HEK293 (cell line): ENCODE results near the gene P2RY11.
A peak's percentile ranks its signal among the peaks of the same experiment; 100 is the strongest.

Experiments used
- CTCF ChIA-PET: fragments of 350-600 bp; formaldehyde crosslinking; extraction: SDS; loops from one replicate; lab custom pipeline; 2021; ENCODE audit warnings: antibody characterized with exemption; lab: Yijun Ruan, JAX
- POLR2A ChIA-PET: fragments of 300-600 bp; formaldehyde crosslinking; extraction: SDS; loops from one replicate; lab custom pipeline; 2020; ENCODE audit warnings: antibody characterized with exemption, inconsistent platforms; lab: Yijun Ruan, JAX
- H3K27ac ChIP-seq: fragments of 200-500 bp; sonication (Bioruptor generic); 2 replicates; pipeline ENCODE4 v1.5.1; 2014; ENCODE audit warnings: low read depth, low read length, control low read depth, inconsistent platforms; ENCODE audit errors: extremely low read depth
- H3K36me3 ChIP-seq, 2 experiments: fragments of 200-500 bp in 1 of 2; sonication (Bioruptor generic) in 1 of 2; 1 replicate in 1 of 2; 2 replicates in 1 of 2; pipeline ENCODE4 v1.5.1; 2014 to 2017; ENCODE audit warnings: inconsistent platforms in 2 of 2, low read length in 2 of 2; ENCODE audit not compliant: control insufficient read depth in 2 of 2, insufficient read depth in 1 of 2
- H3K4me1 ChIP-seq: fragments of 200-500 bp; sonication (Bioruptor generic); 2 replicates; pipeline ENCODE4 v1.5.1; 2014; ENCODE audit warnings: mild to moderate bottlenecking, low read length, inconsistent platforms; ENCODE audit not compliant: control insufficient read depth, insufficient read depth
- H3K4me3 ChIP-seq: 2 replicates; pipeline ENCODE4 v1.5.1; 2011; ENCODE audit warnings: low read depth, mild to moderate bottlenecking, control low read depth, low read length, moderate library complexity
- H3K9me3 ChIP-seq: fragments of 200-500 bp; sonication (Bioruptor generic); 2 replicates; pipeline ENCODE4 v1.5.1; 2014; ENCODE audit warnings: low read depth, low read length, inconsistent platforms; ENCODE audit not compliant: control insufficient read depth, insufficient read depth
- GFI1B ChIP-seq: fragments of 450-650 bp; formaldehyde crosslinking; IDR thresholded peaks from 2 replicates; pipeline ENCODE4 v1.5.1; 2016; ENCODE audit warnings: missing biosample characterization, missing genetic modification characterization
- GLIS2 ChIP-seq: fragments of 450-650 bp; formaldehyde crosslinking; IDR thresholded peaks from 2 replicates; pipeline ENCODE4 v1.5.1; 2016; ENCODE audit warnings: missing biosample characterization, missing genetic modification characterization
- IKZF3 ChIP-seq: fragments of 450-650 bp; IDR thresholded peaks from 2 replicates; pipeline ENCODE4 v1.5.0; 2018; ENCODE audit warnings: missing biosample characterization, mild to moderate bottlenecking, missing genetic modification characterization, moderate library complexity
- KLF16 ChIP-seq: fragments of 450-650 bp; formaldehyde crosslinking; IDR thresholded peaks from 2 replicates; pipeline ENCODE4 v1.5.1; 2017; ENCODE audit warnings: missing biosample characterization, missing genetic modification characterization
- REPIN1 ChIP-seq: fragments of 450-650 bp; formaldehyde crosslinking; IDR thresholded peaks from 2 replicates; pipeline ENCODE4 v1.5.1; 2017; ENCODE audit warnings: missing biosample characterization, missing genetic modification characterization, low read depth
- ZBTB21 ChIP-seq: fragments of 450-650 bp; formaldehyde crosslinking; IDR thresholded peaks from 2 replicates; pipeline ENCODE4 v1.5.1; 2017; ENCODE audit warnings: missing biosample characterization, missing genetic modification characterization
- ZBTB48 ChIP-seq: fragments of 450-650 bp; formaldehyde crosslinking; IDR thresholded peaks from 2 replicates; pipeline ENCODE4 v1.5.1; 2016; ENCODE audit warnings: missing biosample characterization, missing genetic modification characterization
- ZFP69B ChIP-seq: fragments of 450-650 bp; formaldehyde crosslinking; IDR thresholded peaks from 2 replicates; pipeline ENCODE4 v1.5.1; 2016; ENCODE audit warnings: missing biosample characterization, missing genetic modification characterization
- ZNF146 ChIP-seq: fragments of 450-650 bp; formaldehyde crosslinking; IDR thresholded peaks from 2 replicates; pipeline ENCODE4 v1.5.1; 2016; ENCODE audit warnings: missing biosample characterization, missing genetic modification characterization
- ZNF155 ChIP-seq: fragments of 450-650 bp; formaldehyde crosslinking; IDR thresholded peaks from 2 replicates; pipeline ENCODE4 v1.5.1; 2016; ENCODE audit warnings: missing biosample characterization, missing genetic modification characterization
- ZNF23 ChIP-seq: fragments of 450-650 bp; formaldehyde crosslinking; IDR thresholded peaks from 2 replicates; pipeline ENCODE4 v1.5.1; 2016; ENCODE audit warnings: missing biosample characterization, missing genetic modification characterization, borderline replicate concordance
- ZNF248 ChIP-seq: fragments of 450-650 bp; formaldehyde crosslinking; IDR thresholded peaks from 2 replicates; pipeline ENCODE4 v1.5.1; 2017; ENCODE audit warnings: missing biosample characterization, missing genetic modification characterization
- ZNF48 ChIP-seq: fragments of 450-650 bp; formaldehyde crosslinking; IDR thresholded peaks from 2 replicates; pipeline ENCODE4 v1.5.1; 2016; ENCODE audit warnings: missing biosample characterization, missing genetic modification characterization
- ZNF521 ChIP-seq: fragments of 450-650 bp; formaldehyde crosslinking; IDR thresholded peaks from 2 replicates; pipeline ENCODE4 v1.5.1; 2017; ENCODE audit warnings: missing biosample characterization, mild to moderate bottlenecking, missing genetic modification characterization
- ZNF555 ChIP-seq: fragments of 450-650 bp; formaldehyde crosslinking; conservative IDR thresholded peaks from 2 replicates; pipeline ENCODE4 v1.5.1; 2017; ENCODE audit warnings: missing biosample characterization, mild to moderate bottlenecking, missing genetic modification characterization, inconsistent platforms
- ZNF560 ChIP-seq: fragments of 450-650 bp; formaldehyde crosslinking; IDR thresholded peaks from 2 replicates; pipeline ENCODE4 v1.5.1; 2017; ENCODE audit warnings: missing biosample characterization, missing genetic modification characterization, borderline replicate concordance
- ZNF629 ChIP-seq: fragments of 450-650 bp; formaldehyde crosslinking; IDR thresholded peaks from 2 replicates; pipeline ENCODE4 v1.5.1; 2017; ENCODE audit warnings: missing biosample characterization, missing genetic modification characterization
- ZNF792 ChIP-seq: fragments of 450-650 bp; formaldehyde crosslinking; IDR thresholded peaks from 2 replicates; pipeline ENCODE4 v1.5.1; 2016; ENCODE audit warnings: missing biosample characterization, missing genetic modification characterization
- ZSCAN16 ChIP-seq: fragments of 450-650 bp; formaldehyde crosslinking; IDR thresholded peaks from 2 replicates; pipeline ENCODE4 v1.5.1; 2016; ENCODE audit warnings: missing biosample characterization, missing genetic modification characterization
- TF ChIP-seq, protein P1 (sequence below): fragments of 450-650 bp; formaldehyde crosslinking; IDR thresholded peaks from 2 replicates; pipeline ENCODE4 v1.5.1; 2016; ENCODE audit warnings: missing biosample characterization, missing genetic modification characterization
- TF ChIP-seq, protein P2 (sequence below): fragments of 450-650 bp; formaldehyde crosslinking; IDR thresholded peaks from 2 replicates; pipeline ENCODE4 v1.5.1; 2016; ENCODE audit warnings: missing biosample characterization, missing genetic modification characterization
- TF ChIP-seq, protein P3 (sequence below): fragments of 450-650 bp; formaldehyde crosslinking; optimal IDR thresholded peaks from 2 replicates; pipeline ENCODE3; 2016; ENCODE audit warnings: missing biosample characterization, mild to moderate bottlenecking, missing genetic modification characterization
- TF ChIP-seq, protein P4 (sequence below): fragments of 450-650 bp; formaldehyde crosslinking; IDR thresholded peaks from 2 replicates; pipeline ENCODE4 v1.5.1; 2016; ENCODE audit warnings: missing biosample characterization, missing genetic modification characterization, borderline replicate concordance
- TF ChIP-seq, protein P5 (sequence below): fragments of 450-650 bp; IDR thresholded peaks from 2 replicates; pipeline ENCODE4 v1.5.1; 2018; ENCODE audit warnings: missing biosample characterization, missing genetic modification characterization
- TF ChIP-seq, protein P6 (sequence below): fragments of 450-650 bp; formaldehyde crosslinking; IDR thresholded peaks from 2 replicates; pipeline ENCODE4 v1.5.1; 2016; ENCODE audit warnings: missing biosample characterization, missing genetic modification characterization

Gene P2RY11

DNA sequence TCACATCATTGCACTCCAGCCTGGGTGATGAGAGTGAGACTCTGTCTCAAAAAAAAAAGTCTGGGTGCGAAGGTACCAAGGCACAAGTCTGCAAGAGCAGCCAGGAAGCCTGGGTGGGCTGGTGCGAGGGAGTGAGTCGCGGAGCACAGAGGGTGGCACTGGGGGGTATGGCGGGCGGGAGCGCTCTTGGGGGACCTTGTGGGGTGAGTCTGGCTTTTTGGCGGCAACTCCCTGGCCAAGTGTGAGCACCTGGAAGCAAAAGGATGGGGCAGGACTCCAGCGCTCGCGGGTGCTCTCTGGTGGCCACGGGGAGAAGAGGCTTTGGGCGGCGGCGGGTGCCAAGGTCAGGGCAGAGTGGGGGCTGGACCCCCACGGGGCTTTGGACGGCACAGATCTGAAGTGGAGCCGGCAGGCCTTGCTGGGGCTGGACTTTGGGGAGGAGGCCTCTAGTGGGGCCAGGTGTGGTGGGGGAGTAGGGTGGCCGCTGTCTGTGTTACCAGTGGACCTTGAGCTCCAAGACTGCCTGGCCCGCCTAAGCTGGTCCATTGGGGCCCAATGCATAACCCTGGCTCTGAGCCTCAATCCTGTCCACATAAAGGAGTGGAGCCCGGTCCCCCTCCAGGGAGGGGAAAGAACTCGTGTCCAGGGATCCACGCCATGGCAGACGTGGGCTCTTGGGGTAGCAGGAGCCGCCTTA lies 1.6 kb downstream of the P2RY11 start (continued):
- no peak for TF ChIP-seq REPIN1 (tag by site-specific recombination)
- no peak for TF ChIP-seq ZNF155
- no peak for TF ChIP-seq IKZF3 (tag by site-specific recombination)
- TF ChIP-seq, protein P1, sequence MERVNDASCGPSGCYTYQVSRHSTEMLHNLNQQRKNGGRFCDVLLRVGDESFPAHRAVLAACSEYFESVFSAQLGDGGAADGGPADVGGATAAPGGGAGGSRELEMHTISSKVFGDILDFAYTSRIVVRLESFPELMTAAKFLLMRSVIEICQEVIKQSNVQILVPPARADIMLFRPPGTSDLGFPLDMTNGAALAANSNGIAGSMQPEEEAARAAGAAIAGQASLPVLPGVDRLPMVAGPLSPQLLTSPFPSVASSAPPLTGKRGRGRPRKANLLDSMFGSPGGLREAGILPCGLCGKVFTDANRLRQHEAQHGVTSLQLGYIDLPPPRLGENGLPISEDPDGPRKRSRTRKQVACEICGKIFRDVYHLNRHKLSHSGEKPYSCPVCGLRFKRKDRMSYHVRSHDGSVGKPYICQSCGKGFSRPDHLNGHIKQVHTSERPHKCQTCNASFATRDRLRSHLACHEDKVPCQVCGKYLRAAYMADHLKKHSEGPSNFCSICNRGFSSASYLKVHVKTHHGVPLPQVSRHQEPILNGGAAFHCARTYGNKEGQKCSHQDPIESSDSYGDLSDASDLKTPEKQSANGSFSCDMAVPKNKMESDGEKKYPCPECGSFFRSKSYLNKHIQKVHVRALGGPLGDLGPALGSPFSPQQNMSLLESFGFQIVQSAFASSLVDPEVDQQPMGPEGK (tag by site-specific recombination), result peak; percentile 97
- no peak for TF ChIP-seq ZBTB21
- TF ChIP-seq GLIS2 (tag by site-specific recombination), result peak; percentile 86
- no peak for TF ChIP-seq ZNF560 (tag by site-specific recombination)
- TF ChIP-seq GFI1B (tag by site-specific recombination), result no peak
- TF ChIP-seq, protein P2, sequence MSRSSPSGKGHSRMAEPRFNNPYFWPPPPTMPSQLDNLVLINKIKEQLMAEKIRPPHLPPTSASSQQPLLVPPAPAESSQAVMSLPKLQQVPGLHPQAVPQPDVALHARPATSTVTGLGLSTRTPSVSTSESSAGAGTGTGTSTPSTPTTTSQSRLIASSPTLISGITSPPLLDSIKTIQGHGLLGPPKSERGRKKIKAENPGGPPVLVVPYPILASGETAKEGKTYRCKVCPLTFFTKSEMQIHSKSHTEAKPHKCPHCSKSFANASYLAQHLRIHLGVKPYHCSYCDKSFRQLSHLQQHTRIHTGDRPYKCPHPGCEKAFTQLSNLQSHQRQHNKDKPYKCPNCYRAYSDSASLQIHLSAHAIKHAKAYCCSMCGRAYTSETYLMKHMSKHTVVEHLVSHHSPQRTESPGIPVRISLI (tag by site-specific recombination), result peak; percentile 77; the same call in 1 of the 2 replicates
- TF ChIP-seq ZNF792 (tag by site-specific recombination), result no peak
- TF ChIP-seq ZNF146, result no peak
- TF ChIP-seq ZFP69B (tag by site-specific recombination), result no peak
- no peak for TF ChIP-seq ZNF23 (tag by site-specific recombination)
- no peak for TF ChIP-seq ZSCAN16 (tag by site-specific recombination)
- TF ChIP-seq ZNF48 (tag by site-specific recombination), result no peak
- TF ChIP-seq ZBTB48 (tag by site-specific recombination), result no peak
- TF ChIP-seq KLF16 (tag by site-specific recombination), result 0 out of 2 replicates have a peak, but pooled peaks have one; percentile 13
- TF ChIP-seq, protein P3, sequence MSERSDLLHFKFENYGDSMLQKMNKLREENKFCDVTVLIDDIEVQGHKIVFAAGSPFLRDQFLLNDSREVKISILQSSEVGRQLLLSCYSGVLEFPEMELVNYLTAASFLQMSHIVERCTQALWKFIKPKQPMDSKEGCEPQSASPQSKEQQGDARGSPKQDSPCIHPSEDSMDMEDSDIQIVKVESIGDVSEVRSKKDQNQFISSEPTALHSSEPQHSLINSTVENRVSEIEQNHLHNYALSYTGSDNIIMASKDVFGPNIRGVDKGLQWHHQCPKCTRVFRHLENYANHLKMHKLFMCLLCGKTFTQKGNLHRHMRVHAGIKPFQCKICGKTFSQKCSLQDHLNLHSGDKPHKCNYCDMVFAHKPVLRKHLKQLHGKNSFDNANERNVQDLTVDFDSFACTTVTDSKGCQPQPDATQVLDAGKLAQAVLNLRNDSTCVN (tag by site-specific recombination), result no peak

DNA sequence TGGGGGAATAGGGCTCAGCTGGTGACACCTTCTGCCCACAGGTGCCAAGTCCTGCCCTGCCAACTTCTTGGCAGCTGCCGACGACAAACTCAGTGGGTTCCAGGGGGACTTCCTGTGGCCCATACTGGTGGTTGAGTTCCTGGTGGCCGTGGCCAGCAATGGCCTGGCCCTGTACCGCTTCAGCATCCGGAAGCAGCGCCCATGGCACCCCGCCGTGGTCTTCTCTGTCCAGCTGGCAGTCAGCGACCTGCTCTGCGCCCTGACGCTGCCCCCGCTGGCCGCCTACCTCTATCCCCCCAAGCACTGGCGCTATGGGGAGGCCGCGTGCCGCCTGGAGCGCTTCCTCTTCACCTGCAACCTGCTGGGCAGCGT lies 2.1 kb downstream of the P2RY11 start:
- ChIA-PET POLR2A (interaction anchor here (2.0 to 3.7 kb wide), 3 partner anchors 7 to 18 kb away, joined by 5 to 25 read pairs (median 14); partner anchors contain the start of genes ANGPTL6 and PPAN), CTCF (interaction anchor here (0.6 to 2.0 kb wide), 9 partner anchors 9 to 183 kb away, joined by 3 to 27 read pairs (median 3); no protein-coding TSS in a partner anchor)
- Histone ChIP-seq H3K36me3 (peaks cover 20 to 88% of the 10 kb centered on the region in 2 experiments), H3K4me3 (no peak overlapping the region), H3K9me3 (no peaks in the 10 kb centered on the region), H3K4me1 (no peaks in the 10 kb centered on the region), H3K27ac (no peak overlapping the region)
- TF ChIP-seq ZNF629 (tag by site-specific recombination) (no peak), ZNF248 (tag by site-specific recombination) (no peak), ZNF521 (tag by site-specific recombination) (no peak), ZNF555 (no peak)
- TF ChIP-seq, protein P4, sequence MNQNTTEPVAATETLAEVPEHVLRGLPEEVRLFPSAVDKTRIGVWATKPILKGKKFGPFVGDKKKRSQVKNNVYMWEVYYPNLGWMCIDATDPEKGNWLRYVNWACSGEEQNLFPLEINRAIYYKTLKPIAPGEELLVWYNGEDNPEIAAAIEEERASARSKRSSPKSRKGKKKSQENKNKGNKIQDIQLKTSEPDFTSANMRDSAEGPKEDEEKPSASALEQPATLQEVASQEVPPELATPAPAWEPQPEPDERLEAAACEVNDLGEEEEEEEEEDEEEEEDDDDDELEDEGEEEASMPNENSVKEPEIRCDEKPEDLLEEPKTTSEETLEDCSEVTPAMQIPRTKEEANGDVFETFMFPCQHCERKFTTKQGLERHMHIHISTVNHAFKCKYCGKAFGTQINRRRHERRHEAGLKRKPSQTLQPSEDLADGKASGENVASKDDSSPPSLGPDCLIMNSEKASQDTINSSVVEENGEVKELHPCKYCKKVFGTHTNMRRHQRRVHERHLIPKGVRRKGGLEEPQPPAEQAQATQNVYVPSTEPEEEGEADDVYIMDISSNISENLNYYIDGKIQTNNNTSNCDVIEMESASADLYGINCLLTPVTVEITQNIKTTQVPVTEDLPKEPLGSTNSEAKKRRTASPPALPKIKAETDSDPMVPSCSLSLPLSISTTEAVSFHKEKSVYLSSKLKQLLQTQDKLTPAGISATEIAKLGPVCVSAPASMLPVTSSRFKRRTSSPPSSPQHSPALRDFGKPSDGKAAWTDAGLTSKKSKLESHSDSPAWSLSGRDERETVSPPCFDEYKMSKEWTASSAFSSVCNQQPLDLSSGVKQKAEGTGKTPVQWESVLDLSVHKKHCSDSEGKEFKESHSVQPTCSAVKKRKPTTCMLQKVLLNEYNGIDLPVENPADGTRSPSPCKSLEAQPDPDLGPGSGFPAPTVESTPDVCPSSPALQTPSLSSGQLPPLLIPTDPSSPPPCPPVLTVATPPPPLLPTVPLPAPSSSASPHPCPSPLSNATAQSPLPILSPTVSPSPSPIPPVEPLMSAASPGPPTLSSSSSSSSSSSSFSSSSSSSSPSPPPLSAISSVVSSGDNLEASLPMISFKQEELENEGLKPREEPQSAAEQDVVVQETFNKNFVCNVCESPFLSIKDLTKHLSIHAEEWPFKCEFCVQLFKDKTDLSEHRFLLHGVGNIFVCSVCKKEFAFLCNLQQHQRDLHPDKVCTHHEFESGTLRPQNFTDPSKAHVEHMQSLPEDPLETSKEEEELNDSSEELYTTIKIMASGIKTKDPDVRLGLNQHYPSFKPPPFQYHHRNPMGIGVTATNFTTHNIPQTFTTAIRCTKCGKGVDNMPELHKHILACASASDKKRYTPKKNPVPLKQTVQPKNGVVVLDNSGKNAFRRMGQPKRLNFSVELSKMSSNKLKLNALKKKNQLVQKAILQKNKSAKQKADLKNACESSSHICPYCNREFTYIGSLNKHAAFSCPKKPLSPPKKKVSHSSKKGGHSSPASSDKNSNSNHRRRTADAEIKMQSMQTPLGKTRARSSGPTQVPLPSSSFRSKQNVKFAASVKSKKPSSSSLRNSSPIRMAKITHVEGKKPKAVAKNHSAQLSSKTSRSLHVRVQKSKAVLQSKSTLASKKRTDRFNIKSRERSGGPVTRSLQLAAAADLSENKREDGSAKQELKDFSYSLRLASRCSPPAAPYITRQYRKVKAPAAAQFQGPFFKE (tag by site-specific recombination), result no peak
- TF ChIP-seq, protein P5, sequence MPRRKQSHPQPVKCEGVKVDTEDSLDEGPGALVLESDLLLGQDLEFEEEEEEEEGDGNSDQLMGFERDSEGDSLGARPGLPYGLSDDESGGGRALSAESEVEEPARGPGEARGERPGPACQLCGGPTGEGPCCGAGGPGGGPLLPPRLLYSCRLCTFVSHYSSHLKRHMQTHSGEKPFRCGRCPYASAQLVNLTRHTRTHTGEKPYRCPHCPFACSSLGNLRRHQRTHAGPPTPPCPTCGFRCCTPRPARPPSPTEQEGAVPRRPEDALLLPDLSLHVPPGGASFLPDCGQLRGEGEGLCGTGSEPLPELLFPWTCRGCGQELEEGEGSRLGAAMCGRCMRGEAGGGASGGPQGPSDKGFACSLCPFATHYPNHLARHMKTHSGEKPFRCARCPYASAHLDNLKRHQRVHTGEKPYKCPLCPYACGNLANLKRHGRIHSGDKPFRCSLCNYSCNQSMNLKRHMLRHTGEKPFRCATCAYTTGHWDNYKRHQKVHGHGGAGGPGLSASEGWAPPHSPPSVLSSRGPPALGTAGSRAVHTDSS (tag by site-specific recombination), result no peak
- TF ChIP-seq, protein P6, sequence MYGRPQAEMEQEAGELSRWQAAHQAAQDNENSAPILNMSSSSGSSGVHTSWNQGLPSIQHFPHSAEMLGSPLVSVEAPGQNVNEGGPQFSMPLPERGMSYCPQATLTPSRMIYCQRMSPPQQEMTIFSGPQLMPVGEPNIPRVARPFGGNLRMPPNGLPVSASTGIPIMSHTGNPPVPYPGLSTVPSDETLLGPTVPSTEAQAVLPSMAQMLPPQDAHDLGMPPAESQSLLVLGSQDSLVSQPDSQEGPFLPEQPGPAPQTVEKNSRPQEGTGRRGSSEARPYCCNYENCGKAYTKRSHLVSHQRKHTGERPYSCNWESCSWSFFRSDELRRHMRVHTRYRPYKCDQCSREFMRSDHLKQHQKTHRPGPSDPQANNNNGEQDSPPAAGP (tag by site-specific recombination), result no peak
